LNCaP clone FGC (cell line): ENCODE measurements around the gene RAB40AL.

Source experiments
- DNase-seq: peaks from one replicate; pipeline ENCODE4 v3.0.0-alpha.2; 2011; ENCODE audit warnings: low read depth
- H3K4me3 ChIP-seq: 2 replicates; pipeline ENCODE4 v1.5.1; 2011; ENCODE audit warnings: mild to moderate bottlenecking, low read depth, low read length, control low read depth
- CTCF ChIP-seq: IDR thresholded peaks from 2 replicates; pipeline ENCODE4 v1.5.1; 2012; ENCODE audit warnings: mild to moderate bottlenecking; ENCODE audit not compliant: control insufficient read depth, insufficient read depth; ENCODE audit errors: extremely low read depth

Gene RAB40AL

GRCh38 chrX:102979536-102979935 is 42.5 kb downstream of the RAB40AL start:
- H3K4me3 ChIP-seq = no peak overlapping the region
- DNase-seq = peak; percentile 7
- TF ChIP-seq CTCF = no peak

GRCh38 chrX:102983205-102983604 is 46.1 kb downstream of the RAB40AL start:
- no peak for TF ChIP-seq CTCF
- H3K4me3 ChIP-seq = no peak overlapping the region
- no peak for DNase-seq

GRCh38 chrX:102985192-102985591 is 48.1 kb downstream of the RAB40AL start:
- no peak for TF ChIP-seq CTCF
- no peak overlapping the region for H3K4me3 ChIP-seq
- DNase-seq = no peak
